Heart right ventricle (tissue), 16 donors: ENCODE results near the gene AGAP5. TPM values are rescaled to one million over a fixed set of nuclear protein-coding genes. Genes with fewer than 3 reads are reported as not detected.

Experiments
- ATAC-seq, 8 donors: fragments of 200-7000 bp; cut with Tn5 transposase; one replicate each; pipeline ENCODE4 v1.9.1; 2020; ENCODE audit warnings: mild to moderate bottlenecking in 8 of 8, moderate library complexity in 8 of 8, moderate number of reproducible peaks in 1 of 8
- DNase-seq, 2 donors: peaks; one replicate each; pipeline ENCODE4 v3.0.0-alpha.2; 2020
- H3K27ac ChIP-seq, 10 donors: fragments of 200-600 bp; sonication (generic) in 2 of 10; one replicate each; pipeline versions ENCODE4 v1.5.0 to v1.8.0; 2020 to 2022; ENCODE audit warnings: mild to moderate bottlenecking in 3 of 10
- H3K27me3 ChIP-seq, 7 donors: fragments of 200-600 bp; one replicate each; pipeline ENCODE4 v1.8.0; 2021 to 2022; ENCODE audit warnings: mild to moderate bottlenecking in 2 of 7
- H3K36me3 ChIP-seq, 9 donors: fragments of 200-600 bp; sonication (generic) in 1 of 9; one replicate each; pipeline versions ENCODE4 v1.5.0 to v1.8.0; 2020 to 2022; ENCODE audit warnings: mild to moderate bottlenecking in 2 of 9
- H3K4me1 ChIP-seq, 9 donors: fragments of 200-600 bp; sonication (generic) in 1 of 9; one replicate each; pipeline versions ENCODE4 v1.5.0 to v1.8.0; 2020 to 2022; ENCODE audit warnings: mild to moderate bottlenecking in 4 of 9
- H3K4me3 ChIP-seq, 10 donors: fragments of 200-600 bp; sonication (generic) in 2 of 10; one replicate each; pipeline versions ENCODE4 v1.5.0 to v1.8.0; 2020 to 2022; ENCODE audit warnings: mild to moderate bottlenecking in 7 of 10, moderate library complexity in 2 of 10
- H3K9me3 ChIP-seq, 11 donors: fragments of 200-600 bp in 10 of 11; sonication (generic) in 2 of 11; one replicate each; pipeline versions ENCODE4 v1.5.0 to v1.8.0; 2013 to 2022; ENCODE audit warnings: mild to moderate bottlenecking in 2 of 11, control low read depth in 1 of 11, moderate library complexity in 1 of 11
- CTCF ChIP-seq, 9 donors: fragments of 200-600 bp; sonication (generic) in 2 of 9; IDR thresholded peaks; one replicate each; pipeline versions ENCODE4 v1.5.0 to v1.8.0; 2021 to 2022; ENCODE audit warnings: antibody characterized with exemption in 9 of 9, mild to moderate bottlenecking in 5 of 9, moderate library complexity in 1 of 9
- WGBS, 2 donors: extraction: QIAGEN DNeasy Blood & Tissue Kit; methylation state at CpG; one replicate each; pipeline ENCODE4 v1.1.7; 2013; ENCODE audit warnings: inconsistent platforms in 1 of 2; 5-methylcytosine and 5-hydroxymethylcytosine counted together
- intact Hi-C, 10 donors: fragments of 100-400 bp; cut with DNase I; formaldehyde crosslinking; loops; one replicate each; pipeline versions ENCODE4 v1.11.1 to v1.14.2; 2022
- polyA plus RNA-seq, 2 donors: library from polyadenylated mRNA; stranded (reverse); fragments of 200-250 nt; gene quantifications; one replicate each; pipeline ENCODE4 v1.2.3, GENCODE V29; 2013
- total RNA-seq, 10 donors: library from RNA; stranded (reverse); fragmentation: NEBNext Ultra II Directional in 3 of 10; extraction: Animal tissue kit (Norgen Biotek cat#: 25700) in 3 of 10; gene quantifications; one replicate each; pipeline versions ENCODE4 v1.2.1 to v1.2.4, GENCODE V29; 2021 to 2023
- donor health status: Arrhythmogenic right ventricular cardiomyopathy.
- donor health status: ischemic (EF 13 %, LVEDD 7.1; RV severe dilation, severe dysfunction).
- donor health status: healthy with polysubstance abuse.
- donor health status: DM: no; HTN: yes; CAD: no.
- donor health status: DM: no; HTN: no; CAD: no.
- donor health status: ischemic (EF 25% LVEDD 6.9; RV normal size, moderate dysfunction).
- donor health status: ischemic (EF 25% LVEDD 5.7; RV mildly dilated, moderate dysfunction).
- donor health status: healthy.
- donor health status: DM: yes; HTN: yes; CAD: no.
- donor health status: Ischemic cardiomyopathy.
- donor health status: ischemic (EF 35%, LVEDD 5.7; RV mildly dilated, moderate dysfunction).
- donor health status: nonischemic (EF 11% LVEDD 7.7; RV severe dilation, severe dysfunction).
- donor health status: DM: yes; HTN: yes; CAD: no.
- donor health status: PGD.
- donor health status: ischemic (EF 29% LVEDD 5.4; RV normal size, mild dysfunction).
- donor health status: nonischemic (EF 23%, LVEDD 6.1; RV moderate dilation, normal function).

The AGAP5 gene
- total and polyA plus RNA-seq, 12 donors = 1.8 to 15.1 (median 3.4) TPM

DNA sequence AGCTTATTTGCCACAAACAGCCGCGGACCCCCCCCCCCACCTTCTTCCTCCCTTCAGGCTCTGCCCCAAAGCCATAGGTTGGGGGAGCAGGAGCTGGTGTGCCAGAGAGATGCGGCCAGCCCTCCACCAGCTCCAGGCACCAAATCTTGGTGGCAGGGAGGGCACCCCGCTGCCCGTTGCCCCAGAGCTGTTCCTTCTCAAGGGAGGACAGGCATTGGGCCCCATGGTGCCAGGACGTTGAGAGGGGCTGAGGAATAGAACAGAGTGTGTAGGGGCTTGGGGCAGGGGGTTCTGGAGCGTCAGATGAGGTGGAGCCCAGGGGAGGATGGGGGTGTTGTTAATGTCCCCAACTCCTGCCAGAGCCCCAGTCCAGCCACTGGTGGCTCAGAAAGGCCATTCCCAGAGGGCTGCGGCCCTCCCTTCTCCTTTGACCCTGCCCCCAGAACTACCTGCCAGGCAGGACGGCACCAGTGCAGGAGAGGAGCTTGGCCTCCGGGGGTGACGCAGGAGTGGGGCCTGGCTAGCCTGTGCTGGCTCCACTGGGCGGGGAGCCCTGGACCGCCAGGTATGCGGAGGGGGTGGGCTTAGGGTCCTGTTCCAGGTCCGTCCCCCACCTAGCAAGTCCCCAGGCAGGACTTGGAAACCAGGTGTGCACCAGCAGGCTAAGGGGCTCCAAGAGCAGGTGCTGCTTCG is 36.3 kb upstream of the AGAP5 start:
- Histone ChIP-seq H3K9me3 (no peaks in the 10 kb centered on the region), H3K27me3 (no peaks in the 10 kb centered on the region), H3K4me1 (peaks cover 7 to 53% (median 22%) of the 10 kb centered on the region in 9 donors), H3K36me3 (peaks cover 0 to 59% (median 0%) of the 10 kb centered on the region in 9 donors), H3K4me3 (peak overlapping the region in 2 of 10 donors; percentile 18 to 34), H3K27ac (peak overlapping the region in 3 of 10 donors; percentile 58 to 74 (median 63))
- intact Hi-C loops = loop anchor here in 3 of 10 donors (5.0 kb wide), 2 partner anchors 82 to 87 kb away; no protein-coding TSS in a partner anchor
- WGBS, 2 donors = 87 to 90% methylated on average over 16 of the region's 16 CpGs
- ATAC-seq (peak in 1 of 8 donors; percentile 23), DNase-seq (no peak)
- no peak for TF ChIP-seq CTCF (IDR thresholded peaks at IDR 0.05)

DNA sequence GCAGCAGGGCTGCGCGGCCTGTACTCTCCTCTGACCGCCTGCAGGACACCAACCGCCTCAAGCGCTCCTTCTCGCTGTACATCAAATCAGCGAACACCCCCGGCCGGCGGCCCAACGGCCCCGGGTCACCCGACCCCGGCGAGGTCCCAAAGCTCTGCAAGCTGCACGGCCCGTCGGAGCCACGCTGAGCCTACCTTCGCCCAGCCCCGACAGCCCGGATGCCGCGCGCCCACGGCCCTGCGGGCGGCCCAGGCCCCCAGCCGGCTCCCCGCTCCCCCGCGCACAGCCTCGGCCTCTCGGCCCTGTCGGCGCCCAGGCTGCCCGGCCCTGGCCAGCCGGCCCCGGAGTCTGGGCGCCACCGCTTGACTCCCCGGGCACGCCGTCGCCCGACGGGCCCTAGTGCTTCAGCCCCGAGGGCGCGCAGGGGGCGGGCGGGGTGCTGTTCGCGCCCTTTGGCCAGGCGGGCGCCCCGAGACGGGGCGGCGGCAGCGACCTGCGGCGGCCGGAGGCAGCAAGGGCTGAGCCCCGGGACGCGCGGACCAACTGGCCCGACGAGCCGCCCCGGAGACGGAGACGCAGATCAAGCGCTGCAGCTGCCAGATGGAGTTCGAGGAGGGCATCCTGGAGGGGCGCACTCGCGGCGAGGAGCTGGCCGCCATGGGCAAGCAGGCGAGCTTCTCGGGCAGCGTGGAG is 35.2 kb upstream of the AGAP5 start:
- H3K36me3 ChIP-seq = peaks cover 0 to 60% (median 0%) of the 10 kb centered on the region in 9 donors
- 63 to 69% methylated on average over 80 to 84 of the region's 84 CpGs for WGBS, 2 donors
- H3K27ac ChIP-seq = peak overlapping the region in 5 of 10 donors; percentile 32 to 74 (median 58)
- H3K9me3 ChIP-seq = no peaks in the 10 kb centered on the region
- H3K4me1 ChIP-seq = peaks cover 7 to 64% (median 28%) of the 10 kb centered on the region in 9 donors
- no peak for TF ChIP-seq CTCF (IDR thresholded peaks at IDR 0.05)
- intact Hi-C loops = loop anchor here in 3 of 10 donors (5.0 kb wide), 2 partner anchors 81 to 86 kb away; no protein-coding TSS in a partner anchor
- peak overlapping the region in 6 of 10 donors; percentile 12 to 34 (median 19) for H3K4me3 ChIP-seq
- DNase-seq (no peak), ATAC-seq (peak in 1 of 8 donors; percentile 6)
- no peaks in the 10 kb centered on the region for H3K27me3 ChIP-seq

DNA sequence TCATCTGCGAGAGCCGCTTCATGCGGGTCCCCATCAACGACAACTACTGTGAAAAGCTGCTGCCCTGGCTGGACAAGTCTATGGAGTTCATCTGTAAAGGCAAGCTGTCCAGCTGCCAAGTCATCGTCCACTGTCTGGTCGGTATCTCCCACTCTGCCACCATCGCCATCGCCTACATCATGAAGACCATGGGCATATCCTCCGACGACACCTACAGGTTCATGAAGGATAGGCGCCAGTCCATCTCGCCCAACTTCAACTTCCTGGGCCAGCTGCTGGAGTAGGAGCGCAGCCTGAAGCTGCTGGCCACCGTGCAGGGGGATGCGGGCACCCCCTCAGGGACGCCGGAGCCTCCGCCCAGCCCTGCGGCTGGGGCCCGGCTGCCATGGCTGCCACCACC is 34.5 kb upstream of the AGAP5 start:
- 88 to 90% methylated on average over 20 of the region's 20 CpGs for WGBS, 2 donors
- intact Hi-C loops = loop anchor here in 3 of 10 donors (5.0 kb wide), 2 partner anchors 80 to 85 kb away; no protein-coding TSS in a partner anchor
- H3K27me3 ChIP-seq = no peaks in the 10 kb centered on the region
- peak overlapping the region in 1 of 10 donors; percentile 58 for H3K27ac ChIP-seq
- H3K4me1 ChIP-seq = peaks cover 7 to 64% (median 28%) of the 10 kb centered on the region in 9 donors
- no peak for DNase-seq
- ATAC-seq = peak in 1 of 8 donors; percentile 8
- no peaks in the 10 kb centered on the region for H3K9me3 ChIP-seq
- peaks cover 0 to 62% (median under 1%) of the 10 kb centered on the region in 9 donors for H3K36me3 ChIP-seq
- no peak for TF ChIP-seq CTCF (IDR thresholded peaks at IDR 0.05)
- no peak overlapping the region for H3K4me3 ChIP-seq
